H9 (cell line): Measurements from ENCODE around the gene TPCN2. TPM values are rescaled to one million over a fixed set of nuclear protein-coding genes. Genes with fewer than 3 reads are reported as not detected.

Experiments used
- DNase-seq: peaks from one replicate; pipeline ENCODE4 v3.0.0-alpha.2; 2017
- H2AFZ ChIP-seq: one replicate; pipeline ENCODE4 v1.6.1; 2013; ENCODE audit warnings: mild to moderate bottlenecking, low read length, control low read depth, moderate library complexity
- H2AK5ac ChIP-seq: 2 replicates; pipeline ENCODE4 v1.6.1; 2013; ENCODE audit warnings: low read length, control low read depth, mixed read lengths; ENCODE audit not compliant: insufficient read length
- H2BK120ac ChIP-seq: one replicate; pipeline ENCODE4 v1.6.1; 2013; ENCODE audit warnings: low read depth, mild to moderate bottlenecking, low read length, control low read depth, inconsistent platforms; ENCODE audit not compliant: poor library complexity, severe bottlenecking
- H2BK12ac ChIP-seq: 2 replicates; pipeline ENCODE4 v1.6.1; 2013; ENCODE audit warnings: low read length, control low read depth, mixed read lengths, low read depth; ENCODE audit not compliant: insufficient read length
- H2BK15ac ChIP-seq: 2 replicates; pipeline ENCODE4 v1.6.1; 2013; ENCODE audit warnings: low read depth, low read length, control low read depth
- H2BK20ac ChIP-seq: one replicate; pipeline ENCODE4 v1.6.1; 2013; ENCODE audit warnings: low read depth, mild to moderate bottlenecking, low read length, control low read depth, inconsistent platforms; ENCODE audit not compliant: poor library complexity, severe bottlenecking
- H2BK5ac ChIP-seq: 2 replicates; pipeline ENCODE4 v1.6.1; 2013; ENCODE audit warnings: low read length, control low read depth, mixed read lengths; ENCODE audit not compliant: insufficient read length
- H3K14ac ChIP-seq: 2 replicates; pipeline ENCODE4 v1.6.1; 2013; ENCODE audit warnings: low read length, control low read depth; ENCODE audit not compliant: insufficient read depth
- H3K18ac ChIP-seq: 2 replicates; pipeline ENCODE4 v1.6.1; 2013; ENCODE audit warnings: low read depth, mild to moderate bottlenecking, mixed read lengths, low read length, control low read depth; ENCODE audit not compliant: insufficient read length
- H3K23ac ChIP-seq: 2 replicates; pipeline ENCODE4 v1.6.1; 2013; ENCODE audit warnings: low read length, control low read depth, mixed read lengths, low read depth; ENCODE audit not compliant: insufficient read length
- H3K23me2 ChIP-seq: 2 replicates; pipeline ENCODE4 v1.6.1; 2013; ENCODE audit warnings: low read depth, mild to moderate bottlenecking, mixed read lengths, low read length, control low read depth; ENCODE audit not compliant: insufficient read length, poor library complexity, severe bottlenecking
- H3K27ac ChIP-seq: 2 replicates; pipeline ENCODE4 v1.5.1; 2013; ENCODE audit warnings: low read length, control low read depth, mixed read lengths, low read depth; ENCODE audit not compliant: insufficient read length
- H3K27me3 ChIP-seq: 2 replicates; pipeline ENCODE4 v1.6.1; 2013; ENCODE audit warnings: low read length, control low read depth, inconsistent platforms; ENCODE audit not compliant: insufficient read depth
- H3K4ac ChIP-seq: 2 replicates; pipeline ENCODE4 v1.6.1; 2013; ENCODE audit warnings: low read depth, mild to moderate bottlenecking, control low read depth, inconsistent platforms, low read length, moderate library complexity
- H3K4me1 ChIP-seq: 2 replicates; pipeline ENCODE4 v1.6.1; 2013; ENCODE audit warnings: low read length, control low read depth, inconsistent platforms; ENCODE audit not compliant: insufficient read depth
- H3K4me2 ChIP-seq: 2 replicates; pipeline ENCODE4 v1.6.1; 2013; ENCODE audit warnings: low read length, control low read depth, mixed read lengths; ENCODE audit not compliant: insufficient read length, insufficient read depth
- H3K56ac ChIP-seq: 2 replicates; pipeline ENCODE4 v1.6.1; 2013; ENCODE audit warnings: low read depth, mild to moderate bottlenecking, mixed read lengths, low read length, control low read depth; ENCODE audit not compliant: insufficient read length
- H3K79me1 ChIP-seq: 2 replicates; pipeline ENCODE4 v1.6.1; 2013; ENCODE audit warnings: low read depth, mild to moderate bottlenecking, moderate library complexity, low read length, control low read depth, inconsistent platforms; ENCODE audit not compliant: insufficient read depth, poor library complexity, severe bottlenecking
- H3K79me2 ChIP-seq: 2 replicates; pipeline ENCODE4 v1.6.1; 2013; ENCODE audit warnings: low read length, control low read depth, inconsistent platforms; ENCODE audit not compliant: insufficient read depth
- H3K9ac ChIP-seq: 2 replicates; pipeline ENCODE4 v1.6.1; 2013; ENCODE audit warnings: low read length, control low read depth, mixed read lengths; ENCODE audit not compliant: insufficient read length; ENCODE audit errors: extremely low read depth
- H3K9me3 ChIP-seq: one replicate; pipeline ENCODE4 v1.6.1; 2013; ENCODE audit warnings: low read depth, low read length, inconsistent platforms; ENCODE audit not compliant: control insufficient read depth
- H3T11ph ChIP-seq: one replicate; pipeline ENCODE4 v1.6.1; 2013; ENCODE audit warnings: mild to moderate bottlenecking, low read length, control low read depth, inconsistent platforms
- H4K20me1 ChIP-seq: one replicate; pipeline ENCODE4 v1.6.1; 2013; ENCODE audit not compliant: control insufficient read depth, insufficient read length, insufficient read depth
- H4K5ac ChIP-seq: 2 replicates; pipeline ENCODE4 v1.6.1; 2013; ENCODE audit warnings: low read depth, mild to moderate bottlenecking, mixed read lengths, low read length, control low read depth; ENCODE audit not compliant: insufficient read length
- H4K8ac ChIP-seq: replicated peaks from 2 replicates; pipeline ENCODE4 v1.6.1; 2013; ENCODE audit warnings: low read length, control low read depth, mixed read lengths, low read depth; ENCODE audit not compliant: insufficient read length
- H4K91ac ChIP-seq: 2 replicates; pipeline ENCODE4 v1.6.1; 2013; ENCODE audit warnings: low read depth, mild to moderate bottlenecking, moderate library complexity, mixed read lengths, low read length, control low read depth; ENCODE audit not compliant: insufficient read length
- H3K27ac Mint-ChIP-seq, 3 experiments: 2 replicates in 2 of 3; 3 replicates in 1 of 3; pipeline ENCODE4 v1.8.0; 2020 to 2021; ENCODE audit warnings: mixed read lengths in 3 of 3, mild to moderate bottlenecking in 1 of 3, moderate library complexity in 1 of 3
- H3K27me3 Mint-ChIP-seq: 2 replicates; pipeline ENCODE4 v1.8.0; 2021; ENCODE audit warnings: low read depth, mild to moderate bottlenecking, moderate library complexity, mixed read lengths
- H3K36me3 Mint-ChIP-seq, 3 experiments: 2 replicates in 2 of 3; 3 replicates in 1 of 3; pipeline ENCODE4 v1.8.0; 2020 to 2021; ENCODE audit warnings: low read depth in 3 of 3, mixed read lengths in 3 of 3; ENCODE audit not compliant: insufficient read depth in 1 of 3
- H3K4me1 Mint-ChIP-seq, 2 experiments: 2 replicates each; pipeline ENCODE4 v1.8.0; 2020; ENCODE audit warnings: mixed read lengths in 2 of 2
- H3K4me3 Mint-ChIP-seq, 2 experiments: 2 replicates in 1 of 2; 3 replicates in 1 of 2; pipeline ENCODE4 v1.8.0; 2020 to 2021; ENCODE audit warnings: mild to moderate bottlenecking in 2 of 2, mixed read lengths in 2 of 2, moderate library complexity in 1 of 2
- H3K9me3 Mint-ChIP-seq, 2 experiments: 2 replicates in 1 of 2; 3 replicates in 1 of 2; pipeline ENCODE4 v1.8.0; 2020; ENCODE audit warnings: mild to moderate bottlenecking in 2 of 2, mixed read lengths in 2 of 2, moderate library complexity in 1 of 2
- WGBS: extraction: QIAGEN DNeasy Blood & Tissue Kit; methylation state at CpG from one replicate; pipeline ENCODE4 v1.1.7; 2013; ENCODE audit warnings: missing lambda C conversion rate, low lambda C conversion rate, mixed read lengths; ENCODE audit not compliant: insufficient read length; ENCODE audit errors: extremely low coverage; 5-methylcytosine and 5-hydroxymethylcytosine counted together
- total RNA-seq: library from RNA; stranded (reverse); gene quantifications from 2 replicates; pipeline ENCODE4 v1.2.1, GENCODE V29; 2021
- TF ChIP-seq, protein P1 (sequence below): fragments of 200-600 bp; sonication (generic); conservative IDR thresholded peaks from 3 replicates; pipeline ENCODE4 v1.8.0; 2021; ENCODE audit warnings: antibody characterized with exemption, mild to moderate bottlenecking

TPCN2 gene
- total RNA-seq, 1 experiment from 2014 or later = 16.8 TPM

DNA sequence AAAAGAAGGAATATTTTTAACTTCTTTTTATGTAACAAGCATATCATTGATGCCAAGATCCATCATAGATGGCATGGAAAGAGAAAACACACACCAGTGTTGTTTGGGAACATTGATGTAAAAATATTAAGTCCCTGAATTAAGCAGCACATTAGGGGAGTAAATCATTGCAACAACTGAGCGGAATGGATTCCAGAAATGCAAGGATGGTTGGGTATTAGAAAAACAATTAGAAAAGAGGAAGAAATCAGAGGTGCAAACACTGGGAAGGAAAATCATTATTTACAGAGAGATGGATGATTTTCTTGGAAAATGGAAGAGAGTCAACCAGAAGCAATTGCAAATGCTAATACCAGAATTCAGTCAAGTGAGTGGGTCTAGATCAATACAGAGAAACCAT is 115.1 kb downstream of the TPCN2 start:
- no peaks in the 10 kb centered on the region for H3K4me1 ChIP-seq
- no peaks in the 10 kb centered on the region for H3K79me2 ChIP-seq
- WGBS = no CpG with 5 or more reads among the region's 1 CpG
- no peaks in the 10 kb centered on the region for H4K20me1 ChIP-seq
- no peak overlapping the region for H3K4me2 ChIP-seq
- peaks cover 24% of the 10 kb centered on the region for H3K27me3 Mint-ChIP-seq
- H2BK20ac ChIP-seq = no peak overlapping the region
- no peak overlapping the region for H3K9ac ChIP-seq
- H3K4me1 Mint-ChIP-seq = peaks cover 5 to 9% of the 10 kb centered on the region in 2 experiments; a peak in 3 of 4 replicates
- H3K9me3 ChIP-seq = no peaks in the 10 kb centered on the region
- no peak overlapping the region for H4K8ac ChIP-seq
- H2AK5ac ChIP-seq = no peak overlapping the region
- no peak overlapping the region for H4K91ac ChIP-seq
- TF ChIP-seq, protein P1, sequence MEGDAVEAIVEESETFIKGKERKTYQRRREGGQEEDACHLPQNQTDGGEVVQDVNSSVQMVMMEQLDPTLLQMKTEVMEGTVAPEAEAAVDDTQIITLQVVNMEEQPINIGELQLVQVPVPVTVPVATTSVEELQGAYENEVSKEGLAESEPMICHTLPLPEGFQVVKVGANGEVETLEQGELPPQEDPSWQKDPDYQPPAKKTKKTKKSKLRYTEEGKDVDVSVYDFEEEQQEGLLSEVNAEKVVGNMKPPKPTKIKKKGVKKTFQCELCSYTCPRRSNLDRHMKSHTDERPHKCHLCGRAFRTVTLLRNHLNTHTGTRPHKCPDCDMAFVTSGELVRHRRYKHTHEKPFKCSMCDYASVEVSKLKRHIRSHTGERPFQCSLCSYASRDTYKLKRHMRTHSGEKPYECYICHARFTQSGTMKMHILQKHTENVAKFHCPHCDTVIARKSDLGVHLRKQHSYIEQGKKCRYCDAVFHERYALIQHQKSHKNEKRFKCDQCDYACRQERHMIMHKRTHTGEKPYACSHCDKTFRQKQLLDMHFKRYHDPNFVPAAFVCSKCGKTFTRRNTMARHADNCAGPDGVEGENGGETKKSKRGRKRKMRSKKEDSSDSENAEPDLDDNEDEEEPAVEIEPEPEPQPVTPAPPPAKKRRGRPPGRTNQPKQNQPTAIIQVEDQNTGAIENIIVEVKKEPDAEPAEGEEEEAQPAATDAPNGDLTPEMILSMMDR = no peak
- peaks cover 9 to 10% of the 10 kb centered on the region in 2 experiments; a peak in 4 of 5 replicates for H3K9me3 Mint-ChIP-seq
- no peak overlapping the region for H3K23ac ChIP-seq
- no peaks in the 10 kb centered on the region for H3K79me1 ChIP-seq
- no peak overlapping the region for H4K5ac ChIP-seq
- H2AFZ ChIP-seq = no peak overlapping the region
- no peak overlapping the region for H3T11ph ChIP-seq
- no peaks in the 10 kb centered on the region for H3K27me3 ChIP-seq
- H2BK5ac ChIP-seq = no peak overlapping the region
- H3K14ac ChIP-seq = no peak overlapping the region
- no peak for DNase-seq
- H3K27ac ChIP-seq = no peak overlapping the region
- no peak overlapping the region for H3K56ac ChIP-seq
- H3K23me2 ChIP-seq = no peaks in the 10 kb centered on the region
- no peak overlapping the region for H3K4me3 Mint-ChIP-seq
- no peak overlapping the region for H2BK15ac ChIP-seq
- no peak overlapping the region for H3K27ac Mint-ChIP-seq
- no peak overlapping the region for H2BK120ac ChIP-seq
- H3K36me3 Mint-ChIP-seq = peaks cover 0 to 4% (median 0%) of the 10 kb centered on the region in 3 experiments; a peak in 3 of 7 replicates
- no peak overlapping the region for H3K4ac ChIP-seq
- no peak overlapping the region for H2BK12ac ChIP-seq
- no peak overlapping the region for H3K18ac ChIP-seq
